Bronchial epithelial cell (primary cell): Measurements from ENCODE around the gene KSR1. TPM values are rescaled to one million over a fixed set of nuclear protein-coding genes. Genes with fewer than 3 reads are reported as not detected.
"Not testable (repeated sequence)": the region's sequence is repeated elsewhere in the genome, so short reads cannot be mapped to it uniquely, and the experiment has no call there.

Experiments used
- DNase-seq: peaks from one replicate; pipeline ENCODE4 v3.0.0-alpha.2; 2010; ENCODE audit warnings: low read depth
- FAIRE-seq: peaks from 2 replicates; lab custom pipeline; 2011; peaks lifted over from hg19 to GRCh38; lab: Jason Lieb, UNC
- H3K27me3 ChIP-seq: 2 replicates; pipeline ENCODE4 v1.5.1; 2011; ENCODE audit warnings: low read length; ENCODE audit not compliant: control insufficient read depth, insufficient read depth
- H3K36me3 ChIP-seq: 2 replicates; pipeline ENCODE4 v1.5.1; 2011; ENCODE audit warnings: low read length; ENCODE audit not compliant: control insufficient read depth, insufficient read depth
- H3K4me3 ChIP-seq: 2 replicates; pipeline ENCODE4 v1.5.1; 2011; ENCODE audit warnings: mild to moderate bottlenecking, low read depth, low read length, control low read depth
- CTCF ChIP-seq: IDR thresholded peaks from 2 replicates; pipeline ENCODE4 v1.5.1; 2011; ENCODE audit warnings: mild to moderate bottlenecking, moderate library complexity, low read length, control low read depth, inconsistent platforms; ENCODE audit not compliant: insufficient read depth, severe bottlenecking
- total RNA-seq: library from RNA; depleted of rRNA; stranded (reverse); fragments of >200 nt; gene quantifications from 2 replicates; pipeline ENCODE4 v1.2.1, GENCODE V29; 2014

The KSR1 gene
- total RNA-seq, 1 donor from 2014 or later = 0.53 TPM

DNA sequence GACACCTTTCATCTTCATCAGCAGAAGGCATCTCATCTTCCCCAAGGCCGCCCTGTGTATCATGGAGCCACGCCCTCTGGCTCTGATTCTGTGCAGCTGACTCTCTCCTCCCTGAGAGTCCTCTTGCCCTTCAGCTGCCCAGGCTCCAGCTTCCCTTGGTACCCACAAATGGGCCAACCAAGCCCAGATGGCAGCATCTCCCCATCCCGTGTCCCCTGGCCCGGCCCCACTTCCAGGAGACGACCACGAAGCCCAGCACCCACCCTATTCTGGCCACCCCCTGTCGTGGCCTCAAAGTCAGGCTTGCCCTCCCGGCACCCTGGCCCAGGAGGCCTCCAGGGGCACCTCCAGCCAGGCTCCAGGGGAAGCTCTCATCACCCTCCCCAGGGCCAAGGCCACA, 31.3 kb upstream of the KSR1 start:
- Histone ChIP-seq H3K27me3 (no peaks in the 10 kb centered on the region), H3K36me3 (no peaks in the 10 kb centered on the region), H3K4me3 (no peak overlapping the region)
- DNase-seq (no peak), FAIRE-seq (no peak)
- TF ChIP-seq CTCF = no peak

DNA sequence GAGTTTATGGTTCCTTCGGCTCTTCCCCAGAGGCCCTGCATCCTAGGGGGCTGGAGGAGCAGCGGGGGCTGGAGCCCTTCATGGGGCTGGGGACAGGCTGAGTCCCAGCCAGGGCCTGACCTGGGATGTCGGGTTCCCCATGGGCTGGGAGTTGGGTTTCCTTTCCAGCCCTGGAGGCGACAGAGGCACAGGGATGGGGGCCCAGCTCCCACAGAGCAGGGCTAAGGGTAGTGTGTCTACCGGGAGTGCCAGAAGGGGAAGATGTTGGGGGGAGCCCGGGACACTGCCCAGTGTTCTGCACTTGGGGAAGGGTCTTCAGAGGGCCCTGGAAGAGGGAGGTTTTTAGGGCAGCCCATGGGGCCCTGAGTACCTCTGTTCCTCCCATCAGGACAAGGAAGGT, 30.7 kb upstream of the KSR1 start:
- H3K4me3 ChIP-seq, DNase-seq, H3K27me3 ChIP-seq, FAIRE-seq, H3K36me3 ChIP-seq: not testable (repeated sequence)

- no peak for DNase-seq
Measured at GRCh38 chr17:27425991-27426390, 30.3 kb upstream of the KSR1 start.

DNA sequence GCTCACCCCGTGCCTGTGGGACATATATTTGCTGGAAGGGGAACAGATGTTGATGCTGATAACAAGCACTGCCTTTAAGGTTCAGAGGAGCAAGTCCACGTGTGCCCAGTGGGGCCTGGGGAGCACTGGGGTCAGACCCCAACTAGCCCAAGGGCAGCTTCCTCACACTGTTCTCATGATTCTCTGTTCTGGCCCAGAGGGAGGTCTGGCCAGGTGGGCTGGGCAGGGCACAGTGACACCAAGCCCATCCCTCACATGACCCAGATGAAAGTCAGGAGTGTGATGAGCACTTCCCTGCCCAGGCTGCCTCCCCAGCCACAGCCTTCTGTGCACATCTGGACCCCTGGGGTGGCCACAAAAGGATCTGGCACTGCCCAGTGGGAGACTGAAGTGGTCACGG, 29.8 kb upstream of the KSR1 start:
- H3K27me3 ChIP-seq, H3K4me3 ChIP-seq, DNase-seq, H3K36me3 ChIP-seq: not testable (repeated sequence)
- peak; percentile 81 for FAIRE-seq

More at GRCh38 chr17:27425991-27426390, 30.3 kb upstream of the KSR1 start:
- no peaks in the 10 kb centered on the region for H3K27me3 ChIP-seq
- no peak for TF ChIP-seq CTCF
- no peaks in the 10 kb centered on the region for H3K36me3 ChIP-seq
- H3K4me3 ChIP-seq = no peak overlapping the region
- FAIRE-seq = no peak

- not testable (repeated sequence) for H3K4me3 ChIP-seq, H3K36me3 ChIP-seq, H3K27me3 ChIP-seq, DNase-seq, FAIRE-seq
Measured at GRCh38 chr17:27427166-27427862, 28.9 kb upstream of the KSR1 start.

- H3K36me3 ChIP-seq = no peaks in the 10 kb centered on the region
- no peak overlapping the region for H3K4me3 ChIP-seq
- H3K27me3 ChIP-seq = no peaks in the 10 kb centered on the region
- no peak for TF ChIP-seq CTCF
- no peak for DNase-seq
- FAIRE-seq = no peak
Measured at GRCh38 chr17:27428781-27429505, 27.3 kb upstream of the KSR1 start.

GRCh38 chr17:27429666-27430382, 26.4 kb upstream of the KSR1 start:
- DNase-seq (no peak), FAIRE-seq (no peak)
- H3K36me3 ChIP-seq = no peaks in the 10 kb centered on the region
- no peak for TF ChIP-seq CTCF
- H3K27me3 ChIP-seq = no peaks in the 10 kb centered on the region
- H3K4me3 ChIP-seq = no peak overlapping the region
